Measurements from ENCODE around the gene IL1RN. TPM values are rescaled to one million over a fixed set of nuclear protein-coding genes. Genes with fewer than 3 reads are reported as not detected.

Gene IL1RN
- total RNA-seq, 1 donor from 2014 or later = not detected

DNA sequence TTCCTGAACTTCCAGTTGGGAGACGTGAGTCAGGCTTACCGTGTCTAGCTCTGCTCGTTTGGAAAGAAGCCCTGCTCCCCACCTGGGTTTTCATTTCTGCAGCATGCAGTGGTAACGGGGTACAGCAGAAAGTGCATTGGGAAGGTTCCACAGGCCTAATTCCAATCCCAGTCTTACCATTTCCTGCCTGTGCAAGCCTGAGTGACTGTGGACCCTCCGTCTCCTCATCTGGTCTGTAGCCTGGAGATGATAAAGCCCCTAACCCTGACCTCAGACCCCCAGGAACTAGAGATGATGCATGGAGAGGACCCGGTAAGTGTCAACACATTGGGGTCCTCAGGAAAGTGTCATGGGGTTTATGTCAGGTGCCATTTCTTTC is 40.6 kb downstream of the IL1RN start:
- Mint-ChIP-seq H3K27ac (ENCODE audit: unreplicated experiment) (no peak overlapping the region), H3K27me3 (ENCODE audit: unreplicated experiment) (no peaks in the 10 kb centered on the region), H3K4me1 (ENCODE audit: unreplicated experiment) (peaks cover 22% of the 10 kb centered on the region), H3K9me3 (ENCODE audit: unreplicated experiment) (no peaks in the 10 kb centered on the region), H3K36me3 (ENCODE audit: low read depth, unreplicated experiment) (peaks cover 3% of the 10 kb centered on the region), H3K4me3 (ENCODE audit: unreplicated experiment) (no peak overlapping the region)
- DNase-seq (ENCODE audit: low spot score) = no peak
- TF ChIP-seq, protein P1, sequence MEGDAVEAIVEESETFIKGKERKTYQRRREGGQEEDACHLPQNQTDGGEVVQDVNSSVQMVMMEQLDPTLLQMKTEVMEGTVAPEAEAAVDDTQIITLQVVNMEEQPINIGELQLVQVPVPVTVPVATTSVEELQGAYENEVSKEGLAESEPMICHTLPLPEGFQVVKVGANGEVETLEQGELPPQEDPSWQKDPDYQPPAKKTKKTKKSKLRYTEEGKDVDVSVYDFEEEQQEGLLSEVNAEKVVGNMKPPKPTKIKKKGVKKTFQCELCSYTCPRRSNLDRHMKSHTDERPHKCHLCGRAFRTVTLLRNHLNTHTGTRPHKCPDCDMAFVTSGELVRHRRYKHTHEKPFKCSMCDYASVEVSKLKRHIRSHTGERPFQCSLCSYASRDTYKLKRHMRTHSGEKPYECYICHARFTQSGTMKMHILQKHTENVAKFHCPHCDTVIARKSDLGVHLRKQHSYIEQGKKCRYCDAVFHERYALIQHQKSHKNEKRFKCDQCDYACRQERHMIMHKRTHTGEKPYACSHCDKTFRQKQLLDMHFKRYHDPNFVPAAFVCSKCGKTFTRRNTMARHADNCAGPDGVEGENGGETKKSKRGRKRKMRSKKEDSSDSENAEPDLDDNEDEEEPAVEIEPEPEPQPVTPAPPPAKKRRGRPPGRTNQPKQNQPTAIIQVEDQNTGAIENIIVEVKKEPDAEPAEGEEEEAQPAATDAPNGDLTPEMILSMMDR (IDR thresholded peaks at IDR 0.05; ENCODE audit: unreplicated experiment) = no peak

DNA sequence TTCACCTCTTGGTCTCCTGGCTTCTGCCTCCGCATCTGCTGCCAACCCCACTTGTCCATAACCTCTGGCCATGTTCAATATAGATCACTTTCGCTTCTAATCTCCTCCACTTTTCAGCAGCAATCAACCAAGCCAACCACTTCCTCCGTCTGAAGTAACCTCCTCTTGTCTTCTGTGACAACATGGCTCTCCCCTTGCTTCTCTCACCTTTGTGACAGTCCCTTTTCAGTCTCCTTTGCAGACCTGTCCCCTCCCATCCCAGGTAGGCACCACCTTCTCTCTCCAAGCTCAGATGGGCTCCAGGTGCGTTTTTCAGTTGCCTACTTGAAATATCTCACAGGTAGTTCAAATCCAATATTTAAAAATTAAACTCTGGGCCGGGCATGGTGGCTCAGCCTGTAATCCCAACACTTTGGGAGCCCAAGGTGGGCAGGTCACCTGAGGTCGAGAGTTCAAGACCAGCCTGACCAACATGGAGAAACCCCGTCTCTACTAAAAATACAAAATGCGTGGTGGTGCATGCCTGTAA is 41.7 kb downstream of the IL1RN start:
- TF ChIP-seq, protein P1 (IDR thresholded peaks at IDR 0.05; ENCODE audit: unreplicated experiment) = no peak
- Mint-ChIP-seq H3K9me3 (ENCODE audit: unreplicated experiment) (no peaks in the 10 kb centered on the region), H3K36me3 (ENCODE audit: low read depth, unreplicated experiment) (peaks cover 3% of the 10 kb centered on the region), H3K27ac (ENCODE audit: unreplicated experiment) (no peak overlapping the region), H3K4me1 (ENCODE audit: unreplicated experiment) (peaks cover 24% of the 10 kb centered on the region), H3K4me3 (ENCODE audit: unreplicated experiment) (no peak overlapping the region), H3K27me3 (ENCODE audit: unreplicated experiment) (peaks cover 1% of the 10 kb centered on the region)
- no peak for DNase-seq (ENCODE audit: low spot score)

DNA sequence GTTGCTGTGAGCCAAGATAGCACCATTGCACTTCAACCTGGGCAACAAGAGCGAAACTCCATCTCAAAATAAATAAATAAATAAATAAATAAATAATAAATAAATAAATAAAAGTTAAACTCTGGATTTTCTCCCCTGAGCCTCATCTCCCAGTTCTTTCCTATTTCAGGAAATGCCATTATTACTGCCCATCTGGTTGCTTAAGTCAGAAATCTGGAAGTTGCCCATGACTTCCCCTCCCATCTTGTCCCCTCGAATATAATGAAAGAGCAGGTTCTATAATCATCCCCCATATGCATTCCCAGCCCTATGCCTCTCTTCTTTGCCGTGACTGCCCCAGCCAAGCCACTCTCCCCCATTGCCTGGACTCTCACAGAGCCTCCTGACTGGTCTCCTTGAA is 42.2 kb downstream of the IL1RN start:
- H3K4me1 Mint-ChIP-seq (ENCODE audit: unreplicated experiment) = peaks cover 21% of the 10 kb centered on the region
- no peak for DNase-seq (ENCODE audit: low spot score)
- H3K27me3 Mint-ChIP-seq (ENCODE audit: unreplicated experiment) = peaks cover 1% of the 10 kb centered on the region
- H3K27ac Mint-ChIP-seq (ENCODE audit: unreplicated experiment) = no peak overlapping the region
- TF ChIP-seq, protein P1 (IDR thresholded peaks at IDR 0.05; ENCODE audit: unreplicated experiment) = no peak
- no peak overlapping the region for H3K4me3 Mint-ChIP-seq (ENCODE audit: unreplicated experiment)
- no peaks in the 10 kb centered on the region for H3K9me3 Mint-ChIP-seq (ENCODE audit: unreplicated experiment)
- H3K36me3 Mint-ChIP-seq (ENCODE audit: low read depth, unreplicated experiment) = peaks cover 3% of the 10 kb centered on the region

DNA sequence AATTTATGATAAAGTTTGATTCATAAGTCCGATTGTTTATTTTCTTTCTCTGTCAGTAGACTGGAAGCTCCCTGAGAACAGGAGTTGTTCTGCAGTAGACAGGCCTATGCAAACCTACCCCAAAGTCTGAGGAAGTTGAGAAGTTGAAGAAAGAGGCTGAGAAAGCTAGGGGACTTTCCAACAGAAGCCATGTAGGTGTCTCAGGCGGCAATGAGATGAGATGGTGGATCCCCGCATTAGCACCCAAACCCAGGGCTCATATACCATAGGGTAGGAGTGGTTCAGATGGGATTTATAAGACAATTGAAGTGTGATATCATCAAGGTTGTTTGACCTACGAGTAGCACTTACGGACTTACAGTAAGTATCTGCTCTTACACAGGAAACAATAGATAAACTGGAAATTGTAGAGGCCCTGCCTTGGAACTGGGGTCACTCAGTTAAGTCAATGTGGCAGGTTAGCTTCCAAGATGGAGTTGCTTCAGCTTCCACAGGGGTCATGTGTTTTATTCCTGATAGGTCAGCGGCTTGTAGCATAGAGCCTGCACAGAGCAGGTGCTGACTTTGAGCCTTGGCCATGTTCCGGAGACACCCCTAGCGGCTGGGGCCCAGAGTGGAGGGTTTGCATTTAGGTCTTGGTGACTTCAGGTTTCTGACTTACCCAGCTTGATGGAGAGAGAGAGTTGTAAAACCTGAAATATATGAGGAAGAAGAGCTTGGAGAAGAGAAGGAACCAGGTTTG is 44.1 kb downstream of the IL1RN start:
- TF ChIP-seq, protein P1 (IDR thresholded peaks at IDR 0.05; ENCODE audit: unreplicated experiment) = no peak
- H3K9me3 Mint-ChIP-seq (ENCODE audit: unreplicated experiment) = no peaks in the 10 kb centered on the region
- peaks cover 5% of the 10 kb centered on the region for H3K27me3 Mint-ChIP-seq (ENCODE audit: unreplicated experiment)
- DNase-seq (ENCODE audit: low spot score) = no peak
- H3K4me1 Mint-ChIP-seq (ENCODE audit: unreplicated experiment) = peaks cover 11% of the 10 kb centered on the region
- peaks cover 3% of the 10 kb centered on the region for H3K36me3 Mint-ChIP-seq (ENCODE audit: low read depth, unreplicated experiment)
- no peak overlapping the region for H3K4me3 Mint-ChIP-seq (ENCODE audit: unreplicated experiment)
- no peak overlapping the region for H3K27ac Mint-ChIP-seq (ENCODE audit: unreplicated experiment)

All from endothelial cell (in vitro differentiated cells).